GM23338 (cell line): ENCODE results near the gene CELA3B. TPM values are rescaled to one million over a fixed set of nuclear protein-coding genes. Genes with fewer than 3 reads are reported as not detected.

Source experiments
- ATAC-seq: fragments of 200-7000 bp; cut with Tn5 transposase; 3 replicates; pipeline ENCODE4 v1.9.1; 2020
- DNase-seq: peaks from one replicate; pipeline ENCODE4 v3.0.0-alpha.2; 2015; ENCODE audit warnings: low spot score
- H2AFZ ChIP-seq: fragments of 200-600 bp; sonication (generic); 2 replicates; pipeline ENCODE4 v1.8.0; 2016; ENCODE audit warnings: antibody characterized with exemption, mild to moderate bottlenecking, moderate library complexity
- H3F3A ChIP-seq: fragments of 200-600 bp; sonication (generic); replicated peaks from 2 replicates; pipeline ENCODE4 v1.8.0; 2017; ENCODE audit warnings: antibody characterized with exemption, mixed run types, low read depth
- H3K27ac ChIP-seq: fragments of 200-600 bp; sonication (generic); 2 replicates; pipeline ENCODE4 v1.6.1; 2016; ENCODE audit warnings: low read depth
- H3K27me3 ChIP-seq: fragments of 200-600 bp; sonication (generic); 2 replicates; pipeline ENCODE4 v1.8.0; 2016; ENCODE audit warnings: mild to moderate bottlenecking, mixed run types, moderate library complexity; ENCODE audit not compliant: insufficient read depth
- H3K36me3 ChIP-seq: fragments of 200-600 bp; sonication (generic); 2 replicates; pipeline ENCODE4 v1.8.0; 2016; ENCODE audit warnings: mild to moderate bottlenecking; ENCODE audit not compliant: insufficient read depth
- H3K4me1 ChIP-seq: fragments of 200-600 bp; sonication (generic); 2 replicates; pipeline ENCODE4 v1.8.0; 2016; ENCODE audit warnings: mild to moderate bottlenecking, moderate library complexity; ENCODE audit not compliant: insufficient read depth
- H3K4me2 ChIP-seq: fragments of 200-600 bp; sonication (generic); 2 replicates; pipeline ENCODE4 v1.7.1; 2017; ENCODE audit warnings: mixed run types
- H3K4me3 ChIP-seq: fragments of 200-600 bp; sonication (generic); 2 replicates; pipeline ENCODE4 v1.6.1; 2016; ENCODE audit warnings: mixed run types
- H3K79me2 ChIP-seq: fragments of 200-600 bp; sonication (generic); replicated peaks from 2 replicates; pipeline ENCODE4 v1.8.0; 2017; ENCODE audit warnings: mild to moderate bottlenecking; ENCODE audit not compliant: insufficient read depth
- H3K9me2 ChIP-seq: fragments of 200-600 bp; sonication (generic); 2 replicates; pipeline ENCODE4 v1.8.0; 2017; ENCODE audit not compliant: insufficient read depth
- H4K20me1 ChIP-seq: fragments of 200-600 bp; sonication (generic); replicated peaks from 2 replicates; pipeline ENCODE4 v1.8.0; 2017; ENCODE audit warnings: mild to moderate bottlenecking; ENCODE audit not compliant: insufficient read depth
- H3K27ac Mint-ChIP-seq: 2 replicates; pipeline ENCODE4 v1.8.0; 2020; ENCODE audit warnings: inconsistent platforms, mild to moderate bottlenecking, moderate library complexity, mixed read lengths
- H3K27me3 Mint-ChIP-seq: 3 replicates; pipeline ENCODE4 v1.8.0; 2022; ENCODE audit warnings: low read depth, mild to moderate bottlenecking, moderate library complexity, mixed read lengths, inconsistent platforms; ENCODE audit not compliant: insufficient read depth, poor library complexity
- H3K36me3 Mint-ChIP-seq: 3 replicates; pipeline ENCODE4 v1.8.0; 2021; ENCODE audit warnings: low read depth, mild to moderate bottlenecking, inconsistent platforms, moderate library complexity, mixed read lengths
- H3K4me1 Mint-ChIP-seq: 3 replicates; pipeline ENCODE4 v1.8.0; 2020; ENCODE audit warnings: mild to moderate bottlenecking, inconsistent platforms, mixed read lengths
- H3K4me3 Mint-ChIP-seq: 3 replicates; pipeline ENCODE4 v1.8.0; 2021; ENCODE audit warnings: moderate library complexity, mild to moderate bottlenecking, inconsistent platforms, mixed read lengths
- H3K9me3 Mint-ChIP-seq: 3 replicates; pipeline ENCODE4 v1.8.0; 2020; ENCODE audit warnings: moderate library complexity, mild to moderate bottlenecking, inconsistent platforms, mixed read lengths
- CREB1 ChIP-seq: fragments of 250-450 bp; sonication (Bioruptor Pico); IDR thresholded peaks from 2 replicates; pipeline ENCODE4 v1.5.0; 2020; ENCODE audit warnings: low read depth, mild to moderate bottlenecking, moderate library complexity
- EZH2 ChIP-seq: fragments of 200-600 bp; sonication (generic); IDR thresholded peaks from one replicate; pipeline ENCODE4 v1.8.0; 2017; ENCODE audit warnings: antibody characterized with exemption, mild to moderate bottlenecking, low read depth; ENCODE audit not compliant: unreplicated experiment
- EZH2phosphoT487 ChIP-seq: fragments of 200-600 bp; sonication (generic); IDR thresholded peaks from one replicate; pipeline ENCODE4 v1.8.1; 2018; ENCODE audit warnings: antibody characterized with exemption; ENCODE audit not compliant: unreplicated experiment
- JUNB ChIP-seq: IDR thresholded peaks from one replicate; pipeline ENCODE4 v1.6.1; 2016; ENCODE audit warnings: antibody characterized with exemption; ENCODE audit not compliant: unreplicated experiment
- NANOG ChIP-seq: IDR thresholded peaks from 2 replicates; pipeline ENCODE4 v1.6.1; 2016; ENCODE audit warnings: antibody characterized with exemption, borderline replicate concordance
- POLR2AphosphoS5 ChIP-seq: IDR thresholded peaks from 2 replicates; pipeline ENCODE4 v1.6.1; 2016; ENCODE audit warnings: antibody characterized with exemption, low read depth
- STAT1 ChIP-seq: IDR thresholded peaks from one replicate; pipeline ENCODE4 v1.6.1; 2016; ENCODE audit warnings: antibody characterized with exemption; ENCODE audit not compliant: unreplicated experiment
- ZNF114 ChIP-seq: fragments of 250-450 bp; sonication (Bioruptor Pico); IDR thresholded peaks from 2 replicates; pipeline ENCODE4 v1.5.0; 2020; ENCODE audit warnings: mild to moderate bottlenecking, moderate library complexity
- ZNF331 ChIP-seq: fragments of 250-450 bp; sonication (Bioruptor Pico); IDR thresholded peaks from 2 replicates; pipeline ENCODE4 v1.5.0; 2020; ENCODE audit warnings: low read depth, mild to moderate bottlenecking, moderate library complexity
- polyA plus RNA-seq: library from polyadenylated mRNA; unstranded; fragments of >200 nt; fragmentation: Nextera tagmentation; extraction: Ambion mirVana; gene quantifications from 2 replicates; pipeline ENCODE4 v1.2.1, GENCODE V29; 2016
- total RNA-seq: library from RNA; depleted of rRNA; stranded (reverse); fragments of >200 nt; shearing (Covaris generic); gene quantifications from 2 replicates; pipeline ENCODE4 v1.2.3, GENCODE V29; 2014
- TF ChIP-seq, protein P1 (sequence below), 2 experiments: fragments of 200-600 bp in 1 of 2; sonication (generic) in 1 of 2; conservative IDR thresholded peaks; 2 replicates each; pipeline versions ENCODE4 v1.5.1 to v1.6.1; 2016 to 2017; ENCODE audit warnings: antibody characterized with exemption in 2 of 2, low read depth in 2 of 2, mild to moderate bottlenecking in 2 of 2, moderate library complexity in 1 of 2
- TF ChIP-seq, protein P2 (sequence below): IDR thresholded peaks from one replicate; pipeline ENCODE4 v1.6.1; 2018; ENCODE audit warnings: antibody characterized with exemption; ENCODE audit not compliant: unreplicated experiment
- TF ChIP-seq, protein P3 (sequence below): fragments of 250-450 bp; sonication (Bioruptor Pico); IDR thresholded peaks from 2 replicates; pipeline ENCODE4 v1.5.0; 2020; ENCODE audit warnings: mild to moderate bottlenecking, moderate library complexity
- TF ChIP-seq, protein P4 (sequence below): IDR thresholded peaks from 2 replicates; pipeline ENCODE4 v1.6.1; 2016; ENCODE audit warnings: antibody characterized with exemption

The CELA3B gene
- total and polyA plus RNA-seq, 2 experiments from 2014 or later, result not detected

DNA sequence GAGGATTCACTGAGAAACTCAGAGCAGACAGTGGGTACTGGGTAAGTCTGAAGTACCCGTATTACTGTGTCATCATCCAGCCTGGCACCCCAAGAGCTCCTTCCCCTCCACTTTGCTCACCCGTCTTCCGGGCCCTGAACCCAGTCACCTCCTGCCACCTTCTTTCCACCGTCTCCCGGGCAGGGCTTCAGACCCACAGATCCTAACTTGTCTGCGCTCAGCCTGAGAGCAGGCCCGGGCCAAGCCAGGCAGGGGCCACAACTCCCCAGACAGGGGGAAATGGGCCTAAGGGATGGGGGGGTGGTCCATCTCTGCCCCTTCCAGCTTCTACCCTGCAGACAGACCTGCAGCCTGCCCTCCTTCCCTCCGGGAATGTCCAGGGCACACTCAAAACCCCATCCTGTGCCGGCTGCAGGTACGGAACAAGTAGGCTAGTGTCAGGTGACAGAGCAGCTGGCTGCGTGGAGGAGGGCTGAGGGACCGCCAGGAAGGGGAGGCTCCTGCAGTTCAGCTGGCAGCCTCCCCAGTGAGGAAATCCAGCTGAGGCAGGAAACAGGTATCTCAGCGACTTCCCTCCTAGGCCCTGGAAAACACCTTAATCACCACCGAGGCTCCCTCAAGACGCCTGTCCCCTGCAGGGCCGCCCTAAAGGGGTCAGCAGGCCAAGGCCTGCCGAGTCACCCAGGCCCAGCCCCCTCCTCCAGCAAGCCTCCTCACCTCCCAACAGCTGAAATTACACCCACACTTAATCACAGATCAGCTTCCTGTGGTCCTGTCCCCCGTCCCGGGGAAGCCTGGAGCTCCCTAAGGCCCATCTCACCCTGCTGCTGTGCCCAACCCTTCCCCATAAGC is 43.2 kb upstream of the CELA3B start:
- Histone ChIP-seq H4K20me1 (peaks cover 4% of the 10 kb centered on the region), H3K36me3 (no peaks in the 10 kb centered on the region), H3K4me2 (peak overlapping the region; percentile 65), H3K4me1 (peaks cover 25% of the 10 kb centered on the region), H3K4me3 (peak overlapping the region; percentile 28; the same call in 1 of the 2 replicates), H3K79me2 (peaks cover 59% of the 10 kb centered on the region), H3K27me3 (no peaks in the 10 kb centered on the region), H3F3A (peaks cover 5% of the 10 kb centered on the region; the same call in 1 of the 2 replicates), H3K9me2 (no peaks in the 10 kb centered on the region), H3K27ac (peak overlapping the region; percentile 92), H2AFZ (no peak overlapping the region)
- no peak for TF ChIP-seq POLR2AphosphoS5
- TF ChIP-seq, protein P1, sequence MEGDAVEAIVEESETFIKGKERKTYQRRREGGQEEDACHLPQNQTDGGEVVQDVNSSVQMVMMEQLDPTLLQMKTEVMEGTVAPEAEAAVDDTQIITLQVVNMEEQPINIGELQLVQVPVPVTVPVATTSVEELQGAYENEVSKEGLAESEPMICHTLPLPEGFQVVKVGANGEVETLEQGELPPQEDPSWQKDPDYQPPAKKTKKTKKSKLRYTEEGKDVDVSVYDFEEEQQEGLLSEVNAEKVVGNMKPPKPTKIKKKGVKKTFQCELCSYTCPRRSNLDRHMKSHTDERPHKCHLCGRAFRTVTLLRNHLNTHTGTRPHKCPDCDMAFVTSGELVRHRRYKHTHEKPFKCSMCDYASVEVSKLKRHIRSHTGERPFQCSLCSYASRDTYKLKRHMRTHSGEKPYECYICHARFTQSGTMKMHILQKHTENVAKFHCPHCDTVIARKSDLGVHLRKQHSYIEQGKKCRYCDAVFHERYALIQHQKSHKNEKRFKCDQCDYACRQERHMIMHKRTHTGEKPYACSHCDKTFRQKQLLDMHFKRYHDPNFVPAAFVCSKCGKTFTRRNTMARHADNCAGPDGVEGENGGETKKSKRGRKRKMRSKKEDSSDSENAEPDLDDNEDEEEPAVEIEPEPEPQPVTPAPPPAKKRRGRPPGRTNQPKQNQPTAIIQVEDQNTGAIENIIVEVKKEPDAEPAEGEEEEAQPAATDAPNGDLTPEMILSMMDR (conservative IDR thresholded peaks at IDR 0.05; ENCODE audit: low read depth in 2 of 2), result no peak
- no peak for TF ChIP-seq STAT1
- TF ChIP-seq, protein P2, sequence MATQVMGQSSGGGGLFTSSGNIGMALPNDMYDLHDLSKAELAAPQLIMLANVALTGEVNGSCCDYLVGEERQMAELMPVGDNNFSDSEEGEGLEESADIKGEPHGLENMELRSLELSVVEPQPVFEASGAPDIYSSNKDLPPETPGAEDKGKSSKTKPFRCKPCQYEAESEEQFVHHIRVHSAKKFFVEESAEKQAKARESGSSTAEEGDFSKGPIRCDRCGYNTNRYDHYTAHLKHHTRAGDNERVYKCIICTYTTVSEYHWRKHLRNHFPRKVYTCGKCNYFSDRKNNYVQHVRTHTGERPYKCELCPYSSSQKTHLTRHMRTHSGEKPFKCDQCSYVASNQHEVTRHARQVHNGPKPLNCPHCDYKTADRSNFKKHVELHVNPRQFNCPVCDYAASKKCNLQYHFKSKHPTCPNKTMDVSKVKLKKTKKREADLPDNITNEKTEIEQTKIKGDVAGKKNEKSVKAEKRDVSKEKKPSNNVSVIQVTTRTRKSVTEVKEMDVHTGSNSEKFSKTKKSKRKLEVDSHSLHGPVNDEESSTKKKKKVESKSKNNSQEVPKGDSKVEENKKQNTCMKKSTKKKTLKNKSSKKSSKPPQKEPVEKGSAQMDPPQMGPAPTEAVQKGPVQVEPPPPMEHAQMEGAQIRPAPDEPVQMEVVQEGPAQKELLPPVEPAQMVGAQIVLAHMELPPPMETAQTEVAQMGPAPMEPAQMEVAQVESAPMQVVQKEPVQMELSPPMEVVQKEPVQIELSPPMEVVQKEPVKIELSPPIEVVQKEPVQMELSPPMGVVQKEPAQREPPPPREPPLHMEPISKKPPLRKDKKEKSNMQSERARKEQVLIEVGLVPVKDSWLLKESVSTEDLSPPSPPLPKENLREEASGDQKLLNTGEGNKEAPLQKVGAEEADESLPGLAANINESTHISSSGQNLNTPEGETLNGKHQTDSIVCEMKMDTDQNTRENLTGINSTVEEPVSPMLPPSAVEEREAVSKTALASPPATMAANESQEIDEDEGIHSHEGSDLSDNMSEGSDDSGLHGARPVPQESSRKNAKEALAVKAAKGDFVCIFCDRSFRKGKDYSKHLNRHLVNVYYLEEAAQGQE, result no peak
- TF ChIP-seq NANOG, result no peak
- no peak for TF ChIP-seq JUNB
- TF ChIP-seq ZNF331, result no peak
- TF ChIP-seq, protein P3, sequence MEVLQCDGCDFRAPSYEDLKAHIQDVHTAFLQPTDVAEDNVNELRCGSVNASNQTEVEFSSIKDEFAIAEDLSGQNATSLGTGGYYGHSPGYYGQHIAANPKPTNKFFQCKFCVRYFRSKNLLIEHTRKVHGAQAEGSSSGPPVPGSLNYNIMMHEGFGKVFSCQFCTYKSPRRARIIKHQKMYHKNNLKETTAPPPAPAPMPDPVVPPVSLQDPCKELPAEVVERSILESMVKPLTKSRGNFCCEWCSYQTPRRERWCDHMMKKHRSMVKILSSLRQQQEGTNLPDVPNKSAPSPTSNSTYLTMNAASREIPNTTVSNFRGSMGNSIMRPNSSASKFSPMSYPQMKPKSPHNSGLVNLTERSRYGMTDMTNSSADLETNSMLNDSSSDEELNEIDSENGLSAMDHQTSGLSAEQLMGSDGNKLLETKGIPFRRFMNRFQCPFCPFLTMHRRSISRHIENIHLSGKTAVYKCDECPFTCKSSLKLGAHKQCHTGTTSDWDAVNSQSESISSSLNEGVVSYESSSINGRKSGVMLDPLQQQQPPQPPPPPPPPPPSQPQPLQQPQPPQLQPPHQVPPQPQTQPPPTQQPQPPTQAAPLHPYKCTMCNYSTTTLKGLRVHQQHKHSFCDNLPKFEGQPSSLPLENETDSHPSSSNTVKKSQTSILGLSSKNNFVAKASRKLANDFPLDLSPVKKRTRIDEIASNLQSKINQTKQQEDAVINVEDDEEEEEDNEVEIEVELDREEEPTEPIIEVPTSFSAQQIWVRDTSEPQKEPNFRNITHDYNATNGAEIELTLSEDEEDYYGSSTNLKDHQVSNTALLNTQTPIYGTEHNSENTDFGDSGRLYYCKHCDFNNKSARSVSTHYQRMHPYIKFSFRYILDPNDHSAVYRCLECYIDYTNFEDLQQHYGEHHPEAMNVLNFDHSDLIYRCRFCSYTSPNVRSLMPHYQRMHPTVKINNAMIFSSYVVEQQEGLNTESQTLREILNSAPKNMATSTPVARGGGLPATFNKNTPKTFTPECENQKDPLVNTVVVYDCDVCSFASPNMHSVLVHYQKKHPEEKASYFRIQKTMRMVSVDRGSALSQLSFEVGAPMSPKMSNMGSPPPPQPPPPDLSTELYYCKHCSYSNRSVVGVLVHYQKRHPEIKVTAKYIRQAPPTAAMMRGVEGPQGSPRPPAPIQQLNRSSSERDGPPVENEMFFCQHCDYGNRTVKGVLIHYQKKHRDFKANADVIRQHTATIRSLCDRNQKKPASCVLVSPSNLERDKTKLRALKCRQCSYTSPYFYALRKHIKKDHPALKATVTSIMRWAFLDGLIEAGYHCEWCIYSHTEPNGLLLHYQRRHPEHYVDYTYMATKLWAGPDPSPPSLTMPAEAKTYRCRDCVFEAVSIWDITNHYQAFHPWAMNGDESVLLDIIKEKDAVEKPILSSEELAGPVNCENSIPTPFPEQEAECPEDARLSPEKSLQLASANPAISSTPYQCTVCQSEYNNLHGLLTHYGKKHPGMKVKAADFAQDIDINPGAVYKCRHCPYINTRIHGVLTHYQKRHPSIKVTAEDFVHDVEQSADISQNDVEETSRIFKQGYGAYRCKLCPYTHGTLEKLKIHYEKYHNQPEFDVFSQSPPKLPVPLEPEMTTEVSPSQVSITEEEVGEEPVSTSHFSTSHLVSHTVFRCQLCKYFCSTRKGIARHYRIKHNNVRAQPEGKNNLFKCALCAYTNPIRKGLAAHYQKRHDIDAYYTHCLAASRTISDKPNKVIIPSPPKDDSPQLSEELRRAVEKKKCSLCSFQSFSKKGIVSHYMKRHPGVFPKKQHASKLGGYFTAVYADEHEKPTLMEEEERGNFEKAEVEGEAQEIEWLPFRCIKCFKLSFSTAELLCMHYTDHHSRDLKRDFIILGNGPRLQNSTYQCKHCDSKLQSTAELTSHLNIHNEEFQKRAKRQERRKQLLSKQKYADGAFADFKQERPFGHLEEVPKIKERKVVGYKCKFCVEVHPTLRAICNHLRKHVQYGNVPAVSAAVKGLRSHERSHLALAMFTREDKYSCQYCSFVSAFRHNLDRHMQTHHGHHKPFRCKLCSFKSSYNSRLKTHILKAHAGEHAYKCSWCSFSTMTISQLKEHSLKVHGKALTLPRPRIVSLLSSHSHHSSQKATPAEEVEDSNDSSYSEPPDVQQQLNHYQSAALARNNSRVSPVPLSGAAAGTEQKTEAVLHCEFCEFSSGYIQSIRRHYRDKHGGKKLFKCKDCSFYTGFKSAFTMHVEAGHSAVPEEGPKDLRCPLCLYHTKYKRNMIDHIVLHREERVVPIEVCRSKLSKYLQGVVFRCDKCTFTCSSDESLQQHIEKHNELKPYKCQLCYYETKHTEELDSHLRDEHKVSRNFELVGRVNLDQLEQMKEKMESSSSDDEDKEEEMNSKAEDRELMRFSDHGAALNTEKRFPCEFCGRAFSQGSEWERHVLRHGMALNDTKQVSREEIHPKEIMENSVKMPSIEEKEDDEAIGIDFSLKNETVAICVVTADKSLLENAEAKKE, result no peak
- no peak for TF ChIP-seq EZH2
- no peak for TF ChIP-seq CREB1 (CRISPR knock-in tag)
- no peak for TF ChIP-seq EZH2phosphoT487
- no peak for TF ChIP-seq ZNF114 (CRISPR knock-in tag)
- TF ChIP-seq, protein P4, sequence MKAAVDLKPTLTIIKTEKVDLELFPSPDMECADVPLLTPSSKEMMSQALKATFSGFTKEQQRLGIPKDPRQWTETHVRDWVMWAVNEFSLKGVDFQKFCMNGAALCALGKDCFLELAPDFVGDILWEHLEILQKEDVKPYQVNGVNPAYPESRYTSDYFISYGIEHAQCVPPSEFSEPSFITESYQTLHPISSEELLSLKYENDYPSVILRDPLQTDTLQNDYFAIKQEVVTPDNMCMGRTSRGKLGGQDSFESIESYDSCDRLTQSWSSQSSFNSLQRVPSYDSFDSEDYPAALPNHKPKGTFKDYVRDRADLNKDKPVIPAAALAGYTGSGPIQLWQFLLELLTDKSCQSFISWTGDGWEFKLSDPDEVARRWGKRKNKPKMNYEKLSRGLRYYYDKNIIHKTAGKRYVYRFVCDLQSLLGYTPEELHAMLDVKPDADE, result no peak
- H3K4me1 Mint-ChIP-seq, result peaks cover 52% of the 10 kb centered on the region
- H3K9me3 Mint-ChIP-seq, result no peaks in the 10 kb centered on the region
- peak overlapping the region; percentile 95 for H3K27ac Mint-ChIP-seq
- H3K27me3 Mint-ChIP-seq, result peaks cover 25% of the 10 kb centered on the region
- peaks cover 2% of the 10 kb centered on the region; the same call in 1 of the 3 replicates for H3K36me3 Mint-ChIP-seq
- H3K4me3 Mint-ChIP-seq, result no peak overlapping the region; the same call in 2 of the 3 replicates
- DNase-seq (peak; percentile 73), ATAC-seq (peak; percentile 45)
